NCI-H146 treated with DMSO at 0.1 percent for 48 hours (cell line): ENCODE results near the gene EFNA5.
"Not testable (repeated sequence)": the region's sequence is repeated elsewhere in the genome, so short reads cannot be mapped to it uniquely, and the experiment has no call there.

Experiments used
- DNase-seq: peaks from one replicate; lab custom pipeline; 2025; ENCODE audit not compliant: unreplicated experiment; lab: John Stamatoyannopoulos, UW

The EFNA5 gene

DNA sequence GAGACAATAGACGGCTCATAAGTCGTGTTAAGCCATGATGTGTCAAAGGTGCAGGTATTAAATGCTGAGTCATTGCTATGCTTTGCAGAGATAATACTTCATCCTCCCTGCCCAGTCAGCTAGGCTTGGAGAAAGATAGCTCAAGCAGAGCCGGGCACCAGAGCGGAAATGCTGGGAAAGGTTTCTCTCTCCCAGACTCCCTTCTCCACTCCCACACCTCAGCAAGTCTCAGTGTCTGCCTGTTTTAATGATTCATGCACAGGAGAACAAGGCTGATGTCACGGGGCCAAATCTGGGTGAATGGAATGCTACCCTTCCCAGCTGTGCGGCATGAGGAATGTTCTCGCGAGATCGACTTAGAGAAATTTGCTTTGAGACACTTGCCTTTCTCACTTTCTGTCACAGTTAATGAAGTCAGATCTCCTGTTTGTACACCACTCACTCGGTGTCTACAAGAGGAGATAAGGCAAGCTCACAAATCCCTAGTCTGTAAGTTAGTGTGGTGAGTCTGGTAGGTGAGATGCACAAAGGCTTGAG is 204.4 kb downstream of the EFNA5 start:
- DNase-seq: no peak

- DNase-seq: no peak
These were observed 205.9 kb downstream of the EFNA5 start for GRCh38 chr5:107464876-107465275.

DNA sequence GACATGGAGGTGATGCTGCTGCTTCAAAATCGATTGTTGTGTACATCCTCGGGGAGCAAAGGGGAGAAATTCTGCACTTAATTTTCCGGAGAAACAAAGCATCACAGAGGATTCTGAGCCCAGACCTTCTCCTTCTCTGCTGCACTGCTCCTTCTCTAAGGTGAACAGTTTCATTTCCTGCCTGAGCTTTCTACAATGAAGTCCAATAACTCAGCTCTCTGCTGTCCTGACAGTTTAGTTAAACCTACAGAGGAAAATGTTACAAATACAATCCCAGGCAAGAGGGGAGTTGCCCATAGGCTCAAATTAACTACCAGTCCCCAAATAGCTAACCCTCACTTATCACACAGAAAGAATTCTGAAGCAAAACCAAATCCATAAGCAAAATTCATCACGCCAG is 206.3 kb downstream of the EFNA5 start:
- no peak for DNase-seq

GRCh38 chr5:107463731-107464130 is 207.0 kb downstream of the EFNA5 start:
- DNase-seq: no peak

DNA sequence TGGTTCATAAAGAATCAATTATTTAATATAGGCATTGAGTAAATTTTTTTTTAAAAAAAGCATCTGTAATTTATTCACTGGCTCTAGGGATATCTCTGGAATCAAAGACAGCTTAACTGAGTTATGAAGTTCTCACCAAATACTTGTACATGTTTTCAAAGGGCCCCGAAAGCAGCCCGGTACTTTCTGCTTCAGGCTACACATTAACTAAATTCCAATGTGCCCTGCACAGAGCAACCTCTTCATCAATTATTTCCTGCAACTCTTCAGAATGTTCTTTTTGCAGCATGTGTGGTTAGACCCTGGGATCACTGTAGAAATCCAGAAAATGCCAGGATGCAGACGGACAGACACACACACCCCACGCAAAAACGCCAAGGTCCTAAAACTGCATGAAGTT is 209.0 kb downstream of the EFNA5 start:
- DNase-seq: no peak

GRCh38 chr5:107460789-107461188 is 209.9 kb downstream of the EFNA5 start:
- no peak for DNase-seq

DNA sequence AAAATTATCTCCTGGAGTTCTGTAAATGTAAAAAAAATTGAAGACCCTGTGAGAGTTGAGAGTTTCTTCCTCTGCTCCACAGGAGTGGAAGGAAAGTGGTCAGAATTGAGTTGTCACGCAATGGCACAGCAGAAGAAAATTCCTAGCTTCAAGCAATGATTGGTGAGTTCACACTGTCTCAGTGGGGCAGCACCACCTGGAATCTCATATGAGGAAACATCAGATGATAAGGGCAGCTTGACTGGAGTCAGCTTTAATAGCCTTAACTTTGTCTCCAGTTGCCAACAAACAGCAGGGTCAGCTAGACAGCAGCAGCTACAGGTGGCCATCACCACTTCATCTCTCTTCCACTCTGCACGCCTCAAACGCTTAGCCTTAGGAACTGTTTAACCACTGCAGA is 211.1 kb downstream of the EFNA5 start:
- no peak for DNase-seq

- no peak for DNase-seq
These were observed 212.4 kb downstream of the EFNA5 start for GRCh38 chr5:107458322-107458721.

GRCh38 chr5:107457881-107458280 is 212.9 kb downstream of the EFNA5 start:
- no peak for DNase-seq

GRCh38 chr5:107457138-107457537 is 213.6 kb downstream of the EFNA5 start:
- DNase-seq: no peak

DNA sequence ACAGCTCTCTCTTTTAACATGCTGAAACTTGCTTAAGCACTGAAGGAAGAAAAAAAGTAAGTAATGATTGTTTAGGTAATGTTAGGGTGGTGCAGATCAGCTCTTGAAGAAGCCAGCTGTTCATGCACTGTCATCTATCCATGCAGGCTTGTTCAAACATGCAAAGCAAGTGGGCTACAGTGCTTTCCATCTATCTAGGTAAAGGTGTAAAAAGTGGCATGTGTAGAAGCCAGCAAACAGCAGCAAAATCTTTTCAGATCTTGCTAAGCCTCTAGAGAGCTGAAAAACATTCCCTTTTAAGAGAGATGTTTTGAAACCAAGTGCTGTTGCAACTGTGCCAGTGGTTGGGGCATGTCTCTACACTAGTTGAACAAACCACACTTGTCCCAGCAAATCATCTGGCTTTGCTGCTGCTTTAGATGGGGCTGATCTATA is 214.4 kb downstream of the EFNA5 start:
- no peak for DNase-seq

GRCh38 chr5:107455111-107455544 is 215.6 kb downstream of the EFNA5 start:
- no peak for DNase-seq

GRCh38 chr5:107451827-107452226 is 218.9 kb downstream of the EFNA5 start:
- DNase-seq: not testable (repeated sequence)

- DNase-seq: peak; percentile 85
These were observed 219.7 kb downstream of the EFNA5 start for GRCh38 chr5:107451028-107451427.

DNA sequence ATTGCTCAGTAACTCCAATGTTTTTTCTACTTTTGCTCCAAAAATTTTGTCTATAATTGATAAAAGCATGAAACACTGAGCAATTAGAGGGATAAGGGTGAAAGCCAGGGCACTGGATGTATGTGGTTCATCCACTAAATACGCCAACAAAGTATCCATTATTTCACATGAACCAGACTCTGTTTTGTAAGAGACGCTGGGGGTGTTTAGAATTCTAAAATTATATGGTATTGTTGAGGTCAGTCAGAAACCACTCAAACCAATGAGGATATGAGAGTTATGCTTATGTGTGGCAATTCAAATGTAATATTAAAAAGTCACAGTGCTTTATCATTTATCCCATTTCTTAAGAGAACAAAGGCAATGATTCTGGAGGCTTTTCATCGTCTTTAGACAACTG is 220.2 kb downstream of the EFNA5 start:
- no peak for DNase-seq

- no peak for DNase-seq
These were observed 221.4 kb downstream of the EFNA5 start for GRCh38 chr5:107449369-107449768.

DNA sequence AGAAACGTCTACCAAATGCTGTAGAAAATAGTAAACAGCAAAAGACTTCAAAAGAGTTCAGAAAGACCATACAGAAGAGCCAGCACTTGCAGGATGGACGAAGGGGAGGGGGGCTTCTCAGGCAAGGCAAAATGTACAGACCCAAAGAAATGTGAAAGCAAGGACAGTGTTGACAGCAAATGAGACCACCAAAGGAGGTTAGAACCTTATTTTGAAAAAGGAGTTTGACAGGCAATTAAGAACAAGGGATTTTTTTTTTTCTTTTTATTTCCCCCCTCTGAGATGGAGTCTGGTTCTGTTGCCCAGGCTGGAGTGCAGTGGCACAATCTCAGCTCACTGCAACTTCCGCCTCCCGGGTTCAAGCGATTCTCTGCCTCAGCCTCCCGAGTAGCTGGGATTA is 223.2 kb downstream of the EFNA5 start:
- no peak for DNase-seq

DNA sequence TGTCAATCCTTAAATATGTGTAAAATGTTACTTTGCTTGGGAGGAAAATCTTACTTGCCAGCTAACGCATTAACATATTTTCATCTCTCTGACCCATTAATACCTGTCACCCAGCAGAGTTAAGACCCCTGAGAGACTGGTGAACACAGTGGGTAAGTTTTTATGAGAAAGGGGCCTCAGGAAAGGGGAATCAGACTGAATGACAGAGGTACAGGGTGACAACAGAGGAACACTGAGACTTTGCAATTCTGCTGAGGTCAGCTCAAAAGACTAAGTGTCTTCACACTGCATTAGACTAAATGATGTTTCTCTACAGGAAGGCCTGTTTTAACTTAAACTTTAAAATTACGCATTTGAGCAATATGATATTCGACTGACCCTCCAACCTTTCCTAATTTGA is 223.8 kb downstream of the EFNA5 start:
- DNase-seq: no peak

DNA sequence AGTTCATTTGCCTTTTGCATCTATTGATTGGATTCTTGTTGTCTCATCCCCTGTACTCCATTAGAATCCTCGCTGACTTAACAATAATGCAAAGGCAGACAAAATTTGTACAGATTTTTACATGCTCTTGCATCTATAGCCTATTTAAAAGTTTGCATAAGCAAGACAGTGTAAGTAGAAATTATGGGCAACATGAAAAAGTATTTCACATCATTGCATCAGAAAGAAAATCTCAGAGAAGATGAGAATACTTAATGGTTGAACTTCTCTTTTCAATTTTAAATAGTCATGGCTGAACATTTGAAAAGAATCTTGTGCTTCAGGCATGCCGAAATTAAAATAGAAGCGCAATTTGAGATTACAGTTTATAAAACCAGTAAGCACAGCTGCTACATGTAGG is 226.4 kb downstream of the EFNA5 start:
- DNase-seq: no peak

- DNase-seq: no peak
These were observed 226.8 kb downstream of the EFNA5 start for GRCh38 chr5:107443897-107444296.

DNA sequence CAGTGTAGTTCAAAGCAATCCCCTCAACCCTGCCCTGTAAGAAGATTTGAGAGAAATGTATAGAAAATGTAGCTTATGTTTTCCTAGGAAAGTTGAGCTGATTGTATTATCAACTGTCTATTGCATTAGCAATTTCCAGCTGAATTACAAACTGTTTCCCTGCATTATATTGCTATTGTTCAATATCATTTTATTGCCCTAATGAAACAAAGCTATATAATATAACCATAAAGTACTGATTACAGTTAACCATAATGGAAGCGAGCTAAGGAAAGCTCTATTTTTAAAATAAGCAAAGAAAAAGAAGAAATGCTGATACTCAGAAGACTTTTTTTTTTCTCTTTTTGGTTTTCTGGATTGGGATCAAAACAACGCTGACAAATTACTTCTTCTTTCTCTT is 228.3 kb downstream of the EFNA5 start:
- DNase-seq: no peak

- DNase-seq: no peak
These were observed 230.9 kb downstream of the EFNA5 start for GRCh38 chr5:107439832-107440231.

GRCh38 chr5:107437986-107438510 is 232.7 kb downstream of the EFNA5 start:
- DNase-seq: no peak
